HepG2 (cell line): ENCODE results near the gene CARHSP1. TPM values are rescaled to one million over a fixed set of nuclear protein-coding genes. Genes with fewer than 3 reads are reported as not detected.

Experiments
- CBX1 ChIP-seq: IDR thresholded peaks from one replicate; pipeline ENCODE4 v1.6.1; 2016; ENCODE audit warnings: antibody characterized with exemption, low read depth
- CCDC6 ChIP-seq: sonication (generic); formaldehyde crosslinking; IDR thresholded peaks from 2 replicates; pipeline ENCODE4 v1.8.1; 2022; ENCODE audit warnings: mild to moderate bottlenecking, missing genetic modification reagents, moderate library complexity
- HIVEP1 ChIP-seq: sonication (generic); formaldehyde crosslinking; IDR thresholded peaks from 2 replicates; pipeline ENCODE4 v1.4.0; 2020; ENCODE audit warnings: mild to moderate bottlenecking, missing genetic modification reagents
- JUN ChIP-seq: sonication (generic); formaldehyde crosslinking; IDR thresholded peaks from 2 replicates; pipeline ENCODE4 v1.4.0; 2020; ENCODE audit warnings: mild to moderate bottlenecking, missing genetic modification reagents
- KLF16 ChIP-seq, 2 experiments: sonication (generic) in 1 of 2; formaldehyde crosslinking in 1 of 2; IDR thresholded peaks; 2 replicates each; pipeline versions ENCODE4 v1.6.1 to v1.8.0; 2016 to 2023; ENCODE audit warnings: missing genetic modification reagents in 2 of 2, missing compliant biosample characterization in 1 of 2
- MEF2D ChIP-seq: sonication (generic); formaldehyde crosslinking; IDR thresholded peaks from 2 replicates; pipeline ENCODE4 v1.5.1; 2020; ENCODE audit warnings: mild to moderate bottlenecking, missing genetic modification reagents
- MTF2 ChIP-seq: sonication (generic); formaldehyde crosslinking; IDR thresholded peaks from 2 replicates; pipeline ENCODE4 v1.5.0; 2020; ENCODE audit warnings: missing genetic modification reagents, borderline replicate concordance
- MXI1 ChIP-seq: IDR thresholded peaks from 3 replicates; pipeline ENCODE4 v1.6.1; 2012; ENCODE audit warnings: low read depth, low read length, inconsistent platforms, borderline replicate concordance
- NR2F6 ChIP-seq, 2 experiments: IDR thresholded peaks; 2 replicates each; pipeline ENCODE4 v1.6.1; 2016; ENCODE audit warnings: antibody characterized with exemption in 1 of 2, mild to moderate bottlenecking in 1 of 2
- SP1 ChIP-seq, 2 experiments: fragments of 450-650 bp in 1 of 2; sonication (generic) in 1 of 2; formaldehyde crosslinking in 1 of 2; IDR thresholded peaks; 2 replicates each; pipeline versions ENCODE4 v1.4.0 to v1.6.1; 2016 to 2020; ENCODE audit warnings: missing genetic modification reagents in 1 of 2
- SYNCRIP ChIP-seq: fragments of 200-400 bp; formaldehyde crosslinking; IDR thresholded peaks from 2 replicates; pipeline ENCODE4 v1.6.1; 2018; ENCODE audit warnings: mild to moderate bottlenecking, low read depth, low read length; ENCODE audit not compliant: insufficient read depth
- TCF12 ChIP-seq, 2 experiments: fragments of 450-650 bp in 1 of 2; sonication (generic) in 1 of 2; formaldehyde crosslinking in 1 of 2; IDR thresholded peaks; 2 replicates each; pipeline versions ENCODE4 v1.6.1 to v1.8.0; 2017 to 2022; ENCODE audit warnings: antibody characterized with exemption in 1 of 2, mild to moderate bottlenecking in 1 of 2, missing genetic modification reagents in 1 of 2, moderate library complexity in 1 of 2
- U2AF1 ChIP-seq: fragments of 200-400 bp; formaldehyde crosslinking; optimal IDR thresholded peaks from 2 replicates; pipeline ENCODE3; 2017; ENCODE audit warnings: mild to moderate bottlenecking, low read depth, low read length
- ZNF3 ChIP-seq: IDR thresholded peaks from 2 replicates; pipeline ENCODE4 v1.7.0; 2017; ENCODE audit warnings: inconsistent platforms
- ZNF432 ChIP-seq: sonication (generic); formaldehyde crosslinking; IDR thresholded peaks from 2 replicates; pipeline ENCODE4 v1.5.0; 2020; ENCODE audit warnings: missing genetic modification reagents, mild to moderate bottlenecking, borderline replicate concordance
- ZNF501 ChIP-seq: sonication (generic); formaldehyde crosslinking; IDR thresholded peaks from 2 replicates; pipeline ENCODE4 v1.5.1; 2020; ENCODE audit warnings: mild to moderate bottlenecking, moderate library complexity, missing genetic modification reagents
- ZNF652 ChIP-seq: IDR thresholded peaks from 2 replicates; pipeline ENCODE4 v1.6.1; 2016; ENCODE audit warnings: low read depth, borderline replicate concordance
- ZNF816 ChIP-seq: sonication (generic); formaldehyde crosslinking; IDR thresholded peaks from 2 replicates; pipeline ENCODE4 v1.8.0; 2022; ENCODE audit warnings: missing genetic modification reagents, mild to moderate bottlenecking, borderline replicate concordance
- polyA plus RNA-seq, 8 experiments: library from polyadenylated mRNA; depleted of rRNA in 3 of 8; stranded (reverse) in 7 of 8; unstranded in 1 of 8; fragments of >200 nt; fragmentation: Illumina TruSeq in 4 of 8; extraction: Trizol in 4 of 8; gene quantifications; 2 replicates each; pipeline versions ENCODE4 v1.2.1 to v1.2.3, GENCODE V29; 2011 to 2016; ENCODE audit warnings: low read depth in 4 of 8, missing spikeins in 1 of 8, mixed read lengths in 1 of 8; ENCODE audit not compliant: insufficient read depth in 1 of 8
- total RNA-seq, 5 experiments: library from RNA; depleted of rRNA; stranded (reverse); fragments of >200 nt; fragmentation: Illumina TruSeq; extraction: Trizol; gene quantifications; 2 replicates each; pipeline ENCODE4 v1.2.3, GENCODE V29; 2016; ENCODE audit warnings: low read depth in 1 of 5
- TF ChIP-seq, protein P1 (sequence below): sonication (generic); formaldehyde crosslinking; IDR thresholded peaks from 2 replicates; pipeline ENCODE4 v1.5.0; 2020; ENCODE audit warnings: missing genetic modification reagents, mild to moderate bottlenecking, borderline replicate concordance
- TF ChIP-seq, protein P2 (sequence below): sonication (generic); formaldehyde crosslinking; IDR thresholded peaks from 2 replicates; pipeline ENCODE4 v1.5.0; 2020; ENCODE audit warnings: missing genetic modification reagents
- TF ChIP-seq, protein P3 (sequence below): IDR thresholded peaks from 2 replicates; pipeline ENCODE4 v1.6.1; 2016; ENCODE audit warnings: missing compliant biosample characterization, missing genetic modification reagents, borderline replicate concordance
- TF ChIP-seq, protein P4 (sequence below): sonication (generic); formaldehyde crosslinking; IDR thresholded peaks from 2 replicates; pipeline ENCODE4 v1.8.0; 2022; ENCODE audit warnings: mild to moderate bottlenecking, missing genetic modification reagents, moderate library complexity

The CARHSP1 gene
- total and polyA plus RNA-seq, 2 of the 13 experiments (the other 11 are each of a cell fraction or from before 2014, with no cell fraction given) = 173 to 345 TPM

DNA sequence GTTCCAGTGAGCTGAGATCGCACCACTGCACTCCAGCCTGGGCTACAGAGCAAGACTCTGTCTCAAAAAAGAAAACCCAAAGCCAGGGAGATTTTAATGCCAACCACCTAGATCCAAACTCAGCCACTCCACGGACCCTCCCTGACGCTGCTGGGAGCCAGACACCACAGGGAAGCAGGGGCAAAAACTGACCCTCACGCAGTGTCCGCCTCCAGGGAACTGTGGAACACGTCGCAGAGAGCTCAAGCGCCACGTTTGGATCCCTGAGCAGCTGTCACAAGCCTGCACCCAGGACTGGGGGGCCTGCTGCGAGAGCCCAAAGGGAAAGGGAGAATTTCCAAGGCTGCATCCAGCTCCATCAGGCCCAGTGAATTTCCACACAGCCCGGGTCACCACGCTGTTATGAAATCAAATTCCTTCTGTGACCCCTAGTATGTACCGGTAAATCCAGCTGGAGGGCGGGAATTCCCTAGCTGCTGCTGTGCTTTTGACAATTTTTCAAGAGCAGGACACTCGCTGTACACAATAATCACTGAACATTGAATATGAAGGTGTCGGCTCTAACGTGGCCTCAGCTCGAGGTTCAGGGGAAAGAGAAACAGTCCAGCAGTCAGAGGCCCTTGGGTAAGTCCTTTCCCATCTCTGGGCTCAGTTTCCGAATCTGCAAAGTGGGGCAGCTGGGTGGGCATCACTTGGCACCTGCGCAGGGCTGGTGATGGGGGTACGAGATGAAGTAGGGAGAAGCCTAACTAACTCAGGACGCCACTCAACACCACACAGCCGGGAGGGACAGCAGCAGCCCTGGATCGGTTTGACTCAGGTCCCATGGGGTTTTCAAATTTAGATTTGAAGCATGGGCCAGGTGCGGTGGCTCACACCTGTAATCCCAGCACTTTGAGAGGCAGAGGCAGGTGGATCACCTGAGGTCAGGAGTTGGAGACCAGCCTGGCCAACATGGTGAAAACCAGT lies 8.6 kb downstream of the CARHSP1 start (continued):
- TF ChIP-seq ZNF652 (CRISPR knock-in tag) = no peak; the same call in 1 of the 2 replicates
- TF ChIP-seq JUN = no peak
- peak; percentile 57 for TF ChIP-seq U2AF1
- TF ChIP-seq, protein P1, sequence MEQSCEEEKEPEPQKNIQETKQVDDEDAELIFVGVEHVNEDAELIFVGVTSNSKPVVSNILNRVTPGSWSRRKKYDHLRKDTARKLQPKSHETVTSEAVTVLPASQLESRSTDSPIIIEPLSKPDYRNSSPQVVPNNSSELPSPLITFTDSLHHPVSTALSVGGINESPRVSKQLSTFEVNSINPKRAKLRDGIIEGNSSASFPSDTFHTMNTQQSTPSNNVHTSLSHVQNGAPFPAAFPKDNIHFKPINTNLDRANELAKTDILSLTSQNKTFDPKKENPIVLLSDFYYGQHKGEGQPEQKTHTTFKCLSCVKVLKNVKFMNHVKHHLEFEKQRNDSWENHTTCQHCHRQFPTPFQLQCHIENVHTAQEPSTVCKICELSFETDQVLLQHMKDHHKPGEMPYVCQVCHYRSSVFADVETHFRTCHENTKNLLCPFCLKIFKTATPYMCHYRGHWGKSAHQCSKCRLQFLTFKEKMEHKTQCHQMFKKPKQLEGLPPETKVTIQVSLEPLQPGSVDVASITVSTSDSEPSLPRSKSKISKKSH (CRISPR knock-in tag) = no peak
- peak; percentile 61; the same call in 1 of the 2 replicates for TF ChIP-seq ZNF3 (CRISPR knock-in tag)
- TF ChIP-seq SP1 (IDR thresholded peaks at IDR 0.05) = no peak
- TF ChIP-seq SP1 (CRISPR knock-in tag; IDR thresholded peaks at IDR 0.05) = no peak
- peak; percentile 73 for TF ChIP-seq CBX1
- TF ChIP-seq, protein P2, sequence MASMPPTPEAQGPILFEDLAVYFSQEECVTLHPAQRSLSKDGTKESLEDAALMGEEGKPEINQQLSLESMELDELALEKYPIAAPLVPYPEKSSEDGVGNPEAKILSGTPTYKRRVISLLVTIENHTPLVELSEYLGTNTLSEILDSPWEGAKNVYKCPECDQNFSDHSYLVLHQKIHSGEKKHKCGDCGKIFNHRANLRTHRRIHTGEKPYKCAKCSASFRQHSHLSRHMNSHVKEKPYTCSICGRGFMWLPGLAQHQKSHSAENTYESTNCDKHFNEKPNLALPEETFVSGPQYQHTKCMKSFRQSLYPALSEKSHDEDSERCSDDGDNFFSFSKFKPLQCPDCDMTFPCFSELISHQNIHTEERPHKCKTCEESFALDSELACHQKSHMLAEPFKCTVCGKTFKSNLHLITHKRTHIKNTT = no peak
- TF ChIP-seq MTF2 (CRISPR knock-in tag) = no peak
- peak; percentile 50; the same call in 1 of the 3 replicates for TF ChIP-seq MXI1
- peak; percentile 100 for TF ChIP-seq NR2F6 (IDR thresholded peaks at IDR 0.05)
- peak; percentile 100 for TF ChIP-seq NR2F6 (CRISPR knock-in tag; IDR thresholded peaks at IDR 0.05)
- peak; percentile 82; the same call in 1 of the 2 replicates for TF ChIP-seq ZNF816
- TF ChIP-seq KLF16 (CRISPR knock-in tag; IDR thresholded peaks at IDR 0.05) = peak in 1 of 2 experiments; percentile 84; a peak in 1 of 4 replicates
- TF ChIP-seq ZNF501 (CRISPR knock-in tag) = peak; percentile 93
- TF ChIP-seq MEF2D (CRISPR knock-in tag) = peak; percentile 54
- TF ChIP-seq TCF12 (IDR thresholded peaks at IDR 0.05) = no peak
- TF ChIP-seq TCF12 (CRISPR knock-in tag; IDR thresholded peaks at IDR 0.05) = peak; percentile 82
- TF ChIP-seq, protein P3, sequence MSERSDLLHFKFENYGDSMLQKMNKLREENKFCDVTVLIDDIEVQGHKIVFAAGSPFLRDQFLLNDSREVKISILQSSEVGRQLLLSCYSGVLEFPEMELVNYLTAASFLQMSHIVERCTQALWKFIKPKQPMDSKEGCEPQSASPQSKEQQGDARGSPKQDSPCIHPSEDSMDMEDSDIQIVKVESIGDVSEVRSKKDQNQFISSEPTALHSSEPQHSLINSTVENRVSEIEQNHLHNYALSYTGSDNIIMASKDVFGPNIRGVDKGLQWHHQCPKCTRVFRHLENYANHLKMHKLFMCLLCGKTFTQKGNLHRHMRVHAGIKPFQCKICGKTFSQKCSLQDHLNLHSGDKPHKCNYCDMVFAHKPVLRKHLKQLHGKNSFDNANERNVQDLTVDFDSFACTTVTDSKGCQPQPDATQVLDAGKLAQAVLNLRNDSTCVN (CRISPR knock-in tag) = peak; percentile 80
- TF ChIP-seq SYNCRIP = no peak
- no peak for TF ChIP-seq CCDC6 (CRISPR knock-in tag)
- TF ChIP-seq ZNF432 (CRISPR knock-in tag) = no peak
- TF ChIP-seq, protein P4, sequence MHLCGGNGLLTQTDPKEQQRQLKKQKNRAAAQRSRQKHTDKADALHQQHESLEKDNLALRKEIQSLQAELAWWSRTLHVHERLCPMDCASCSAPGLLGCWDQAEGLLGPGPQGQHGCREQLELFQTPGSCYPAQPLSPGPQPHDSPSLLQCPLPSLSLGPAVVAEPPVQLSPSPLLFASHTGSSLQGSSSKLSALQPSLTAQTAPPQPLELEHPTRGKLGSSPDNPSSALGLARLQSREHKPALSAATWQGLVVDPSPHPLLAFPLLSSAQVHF (CRISPR knock-in tag) = no peak
- peak; percentile 99 for TF ChIP-seq HIVEP1
